OCI-M2 (cell line): ENCODE measurements around the gene CHN1.

Source experiments
- DNase-seq: peaks from one replicate; lab custom pipeline; 2025; ENCODE audit not compliant: unreplicated experiment; lab: John Stamatoyannopoulos, UW

Gene CHN1

GRCh38 chr2:174877751-174878150 is 127.4 kb downstream of the CHN1 start:
- no peak for DNase-seq

- DNase-seq: no peak
Measured at GRCh38 chr2:174877301-174877700, 127.9 kb downstream of the CHN1 start.

GRCh38 chr2:174874085-174874484 is 131.1 kb downstream of the CHN1 start:
- DNase-seq: no peak

GRCh38 chr2:174873471-174873870 is 131.7 kb downstream of the CHN1 start:
- DNase-seq: no peak

GRCh38 chr2:174870787-174871186 is 134.4 kb downstream of the CHN1 start:
- DNase-seq: no peak

- no peak for DNase-seq
Measured at GRCh38 chr2:174868878-174869277, 136.3 kb downstream of the CHN1 start.

GRCh38 chr2:174866421-174866820 is 138.8 kb downstream of the CHN1 start:
- DNase-seq: no peak

GRCh38 chr2:174863183-174863582 is 142.0 kb downstream of the CHN1 start:
- DNase-seq: no peak

GRCh38 chr2:174859563-174860169 is 145.5 kb downstream of the CHN1 start:
- no peak for DNase-seq

GRCh38 chr2:174858745-174859144 is 146.4 kb downstream of the CHN1 start:
- no peak for DNase-seq

- no peak for DNase-seq
Measured at GRCh38 chr2:174856447-174856846, 148.7 kb downstream of the CHN1 start.

GRCh38 chr2:174846941-174847938 is 157.9 kb downstream of the CHN1 start:
- DNase-seq: no peak

GRCh38 chr2:174846218-174846617 is 159.0 kb downstream of the CHN1 start:
- no peak for DNase-seq

GRCh38 chr2:174844295-174844708 is 160.9 kb downstream of the CHN1 start:
- DNase-seq: no peak

GRCh38 chr2:174842496-174842895 is 162.7 kb downstream of the CHN1 start:
- no peak for DNase-seq

- DNase-seq: no peak
Measured at GRCh38 chr2:174841936-174842335, 163.2 kb downstream of the CHN1 start.

GRCh38 chr2:174841350-174841749 is 163.8 kb downstream of the CHN1 start:
- DNase-seq: no peak

- DNase-seq: no peak
Measured at GRCh38 chr2:174840436-174840835, 164.7 kb downstream of the CHN1 start.

GRCh38 chr2:174839662-174840061 is 165.5 kb downstream of the CHN1 start:
- no peak for DNase-seq

- DNase-seq: no peak
Measured at GRCh38 chr2:174836995-174837390, 168.2 kb downstream of the CHN1 start.

- DNase-seq: no peak
Measured at GRCh38 chr2:174836377-174836994, 168.7 kb downstream of the CHN1 start.

- DNase-seq: no peak
Measured at GRCh38 chr2:174835797-174836255, 169.4 kb downstream of the CHN1 start.
